Measurements from ENCODE around the gene ATP1A1.

DNA sequence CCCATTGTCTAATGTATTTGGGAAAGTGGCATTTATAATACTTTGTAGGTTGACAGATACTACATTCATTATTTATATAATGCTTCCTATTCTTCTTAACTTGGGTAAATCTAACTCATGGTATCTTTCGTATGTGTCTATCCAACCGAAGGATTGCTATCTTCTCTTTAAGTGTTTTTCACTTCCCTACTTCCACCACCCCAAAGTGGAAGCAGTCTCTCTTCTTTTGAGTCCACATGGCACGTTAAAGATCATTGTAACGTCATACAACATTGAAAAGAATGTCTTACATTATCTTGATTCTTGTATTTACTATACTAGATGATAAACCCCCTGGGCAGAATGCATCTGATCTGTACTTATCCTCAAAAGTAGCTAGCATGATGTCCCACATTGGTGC is 21.2 kb downstream of the ATP1A1 start:
- TF ChIP-seq, protein P1, sequence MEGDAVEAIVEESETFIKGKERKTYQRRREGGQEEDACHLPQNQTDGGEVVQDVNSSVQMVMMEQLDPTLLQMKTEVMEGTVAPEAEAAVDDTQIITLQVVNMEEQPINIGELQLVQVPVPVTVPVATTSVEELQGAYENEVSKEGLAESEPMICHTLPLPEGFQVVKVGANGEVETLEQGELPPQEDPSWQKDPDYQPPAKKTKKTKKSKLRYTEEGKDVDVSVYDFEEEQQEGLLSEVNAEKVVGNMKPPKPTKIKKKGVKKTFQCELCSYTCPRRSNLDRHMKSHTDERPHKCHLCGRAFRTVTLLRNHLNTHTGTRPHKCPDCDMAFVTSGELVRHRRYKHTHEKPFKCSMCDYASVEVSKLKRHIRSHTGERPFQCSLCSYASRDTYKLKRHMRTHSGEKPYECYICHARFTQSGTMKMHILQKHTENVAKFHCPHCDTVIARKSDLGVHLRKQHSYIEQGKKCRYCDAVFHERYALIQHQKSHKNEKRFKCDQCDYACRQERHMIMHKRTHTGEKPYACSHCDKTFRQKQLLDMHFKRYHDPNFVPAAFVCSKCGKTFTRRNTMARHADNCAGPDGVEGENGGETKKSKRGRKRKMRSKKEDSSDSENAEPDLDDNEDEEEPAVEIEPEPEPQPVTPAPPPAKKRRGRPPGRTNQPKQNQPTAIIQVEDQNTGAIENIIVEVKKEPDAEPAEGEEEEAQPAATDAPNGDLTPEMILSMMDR (IDR thresholded peaks at IDR 0.05; ENCODE audit: low read length), result no peak
- TF ChIP-seq EZH2 (IDR thresholded peaks at IDR 0.05; ENCODE audit: borderline replicate concordance, low read length), result no peak
